Measurements from ENCODE around the gene ANXA4. TPM values are rescaled to one million over a fixed set of nuclear protein-coding genes. Genes with fewer than 3 reads are reported as not detected.

ANXA4 gene
- polyA plus RNA-seq, 4 donors = 289 to 764 (median 313) TPM

- WGBS, 3 donors = 3 to 4% (median 4%) methylated on average over 13 of the region's 13 CpGs
- Histone ChIP-seq H3K36me3 (ENCODE audit: control insufficient read depth in 3 of 3, insufficient read depth in 2 of 3, low read depth in 1 of 3, low read length in 3 of 3) (no peaks in the 10 kb centered on the region), H3K4me3 (ENCODE audit: low read depth in 1 of 3, low read length in 3 of 3) (peak overlapping the region in 2 of 3 donors; percentile 7 to 18), H3K9me3 (ENCODE audit: control insufficient read depth in 2 of 2, insufficient read depth in 1 of 2, low read depth in 1 of 2, low read length in 1 of 2) (no peaks in the 10 kb centered on the region), H3K27ac (ENCODE audit: low read depth in 1 of 3, low read length in 2 of 3) (peak overlapping the region in 1 of 3 donors; percentile 1), H3K27me3 (ENCODE audit: control insufficient read depth in 3 of 3, insufficient read depth in 3 of 3, low read length in 3 of 3) (no peaks in the 10 kb centered on the region), H3K4me1 (ENCODE audit: control insufficient read depth in 3 of 3, insufficient read depth in 2 of 3, low read depth in 1 of 3, low read length in 2 of 3) (peaks cover 0 to 8% (median 0%) of the 10 kb centered on the region in 3 donors)
- FAIRE-seq (no peak), DNase-seq (peak; percentile 89 to 93)
Measured at GRCh38 chr2:69724540-69725159, 17.3 kb upstream of the ANXA4 start.

- FAIRE-seq = no peak
- H3K9me3 ChIP-seq (ENCODE audit: control insufficient read depth in 2 of 2, insufficient read depth in 1 of 2, low read depth in 1 of 2, low read length in 1 of 2) = no peaks in the 10 kb centered on the region
- H3K4me3 ChIP-seq (ENCODE audit: low read depth in 1 of 3, low read length in 3 of 3) = no peak overlapping the region
- no peak overlapping the region for H3K27ac ChIP-seq (ENCODE audit: low read depth in 1 of 3, low read length in 2 of 3)
- no peaks in the 10 kb centered on the region for H3K36me3 ChIP-seq (ENCODE audit: control insufficient read depth in 3 of 3, insufficient read depth in 2 of 3, low read depth in 1 of 3, low read length in 3 of 3)
- WGBS, 3 donors = 91 to 94% (median 91%) methylated on average over 7 of the region's 7 CpGs
- H3K27me3 ChIP-seq (ENCODE audit: control insufficient read depth in 3 of 3, insufficient read depth in 3 of 3, low read length in 3 of 3) = no peaks in the 10 kb centered on the region
- no peak for DNase-seq
- peaks cover 0 to 8% (median 0%) of the 10 kb centered on the region in 3 donors for H3K4me1 ChIP-seq (ENCODE audit: control insufficient read depth in 3 of 3, insufficient read depth in 2 of 3, low read depth in 1 of 3, low read length in 2 of 3)
Measured at GRCh38 chr2:69725706-69726360, 16.1 kb upstream of the ANXA4 start.

GRCh38 chr2:69729266-69729665 is 12.7 kb upstream of the ANXA4 start:
- WGBS, 3 donors = 91 to 95% (median 93%) methylated on average over 5 of the region's 5 CpGs
- no peak overlapping the region for H3K27ac ChIP-seq (ENCODE audit: low read depth in 1 of 3, low read length in 2 of 3)
- H3K4me3 ChIP-seq (ENCODE audit: low read depth in 1 of 3, low read length in 3 of 3) = no peak overlapping the region
- H3K27me3 ChIP-seq (ENCODE audit: control insufficient read depth in 3 of 3, insufficient read depth in 3 of 3, low read length in 3 of 3) = no peaks in the 10 kb centered on the region
- H3K4me1 ChIP-seq (ENCODE audit: control insufficient read depth in 3 of 3, insufficient read depth in 2 of 3, low read depth in 1 of 3, low read length in 2 of 3) = peaks cover 0 to 15% (median 0%) of the 10 kb centered on the region in 3 donors
- H3K9me3 ChIP-seq (ENCODE audit: control insufficient read depth in 2 of 2, insufficient read depth in 1 of 2, low read depth in 1 of 2, low read length in 1 of 2) = no peaks in the 10 kb centered on the region
- DNase-seq = no peak
- no peaks in the 10 kb centered on the region for H3K36me3 ChIP-seq (ENCODE audit: control insufficient read depth in 3 of 3, insufficient read depth in 2 of 3, low read depth in 1 of 3, low read length in 3 of 3)
- no peak for FAIRE-seq

GRCh38 chr2:69729781-69730180 is 12.2 kb upstream of the ANXA4 start:
- 87 to 93% (median 91%) methylated on average over 5 of the region's 5 CpGs for WGBS, 3 donors
- Histone ChIP-seq H3K9me3 (ENCODE audit: control insufficient read depth in 2 of 2, insufficient read depth in 1 of 2, low read depth in 1 of 2, low read length in 1 of 2) (no peaks in the 10 kb centered on the region), H3K36me3 (ENCODE audit: control insufficient read depth in 3 of 3, insufficient read depth in 2 of 3, low read depth in 1 of 3, low read length in 3 of 3) (no peaks in the 10 kb centered on the region), H3K27ac (ENCODE audit: low read depth in 1 of 3, low read length in 2 of 3) (no peak overlapping the region), H3K4me3 (ENCODE audit: low read depth in 1 of 3, low read length in 3 of 3) (no peak overlapping the region), H3K4me1 (ENCODE audit: control insufficient read depth in 3 of 3, insufficient read depth in 2 of 3, low read depth in 1 of 3, low read length in 2 of 3) (peaks cover 0 to 16% (median 0%) of the 10 kb centered on the region in 3 donors), H3K27me3 (ENCODE audit: control insufficient read depth in 3 of 3, insufficient read depth in 3 of 3, low read length in 3 of 3) (no peaks in the 10 kb centered on the region)
- FAIRE-seq (no peak), DNase-seq (no peak)

- 79 to 92% (median 90%) methylated on average over 6 of the region's 6 CpGs for WGBS, 3 donors
- Histone ChIP-seq H3K9me3 (ENCODE audit: control insufficient read depth in 2 of 2, insufficient read depth in 1 of 2, low read depth in 1 of 2, low read length in 1 of 2) (no peaks in the 10 kb centered on the region), H3K27me3 (ENCODE audit: control insufficient read depth in 3 of 3, insufficient read depth in 3 of 3, low read length in 3 of 3) (no peaks in the 10 kb centered on the region), H3K27ac (ENCODE audit: low read depth in 1 of 3, low read length in 2 of 3) (no peak overlapping the region), H3K4me3 (ENCODE audit: low read depth in 1 of 3, low read length in 3 of 3) (no peak overlapping the region), H3K36me3 (ENCODE audit: control insufficient read depth in 3 of 3, insufficient read depth in 2 of 3, low read depth in 1 of 3, low read length in 3 of 3) (no peaks in the 10 kb centered on the region), H3K4me1 (ENCODE audit: control insufficient read depth in 3 of 3, insufficient read depth in 2 of 3, low read depth in 1 of 3, low read length in 2 of 3) (peaks cover 0 to 29% (median 0%) of the 10 kb centered on the region in 3 donors)
- FAIRE-seq = no peak
- DNase-seq = peak in 1 of 2 donors; percentile 13
Measured at GRCh38 chr2:69731147-69731970, 10.6 kb upstream of the ANXA4 start.

- no peak for FAIRE-seq
- Histone ChIP-seq H3K27ac (ENCODE audit: low read depth in 1 of 3, low read length in 2 of 3) (peak overlapping the region in 1 of 3 donors; percentile 78), H3K4me3 (ENCODE audit: low read depth in 1 of 3, low read length in 3 of 3) (no peak overlapping the region), H3K36me3 (ENCODE audit: control insufficient read depth in 3 of 3, insufficient read depth in 2 of 3, low read depth in 1 of 3, low read length in 3 of 3) (no peaks in the 10 kb centered on the region), H3K9me3 (ENCODE audit: control insufficient read depth in 2 of 2, insufficient read depth in 1 of 2, low read depth in 1 of 2, low read length in 1 of 2) (no peaks in the 10 kb centered on the region), H3K27me3 (ENCODE audit: control insufficient read depth in 3 of 3, insufficient read depth in 3 of 3, low read length in 3 of 3) (no peaks in the 10 kb centered on the region), H3K4me1 (ENCODE audit: control insufficient read depth in 3 of 3, insufficient read depth in 2 of 3, low read depth in 1 of 3, low read length in 2 of 3) (peaks cover 0 to 35% (median 0%) of the 10 kb centered on the region in 3 donors)
- DNase-seq = no peak
- 74 to 81% (median 74%) methylated on average over 1 of the region's 1 CpG for WGBS, 3 donors
Measured at GRCh38 chr2:69733342-69734034, 8.4 kb upstream of the ANXA4 start.

- H3K27ac ChIP-seq (ENCODE audit: low read depth in 1 of 3, low read length in 2 of 3) = peak overlapping the region in 1 of 3 donors; percentile 78
- no peaks in the 10 kb centered on the region for H3K36me3 ChIP-seq (ENCODE audit: control insufficient read depth in 3 of 3, insufficient read depth in 2 of 3, low read depth in 1 of 3, low read length in 3 of 3)
- peaks cover 0 to 35% (median 0%) of the 10 kb centered on the region in 3 donors for H3K4me1 ChIP-seq (ENCODE audit: control insufficient read depth in 3 of 3, insufficient read depth in 2 of 3, low read depth in 1 of 3, low read length in 2 of 3)
- H3K4me3 ChIP-seq (ENCODE audit: low read depth in 1 of 3, low read length in 3 of 3) = no peak overlapping the region
- peak in 1 of 2 donors; percentile 80 for DNase-seq
- H3K27me3 ChIP-seq (ENCODE audit: control insufficient read depth in 3 of 3, insufficient read depth in 3 of 3, low read length in 3 of 3) = no peaks in the 10 kb centered on the region
- 22 to 48% (median 44%) methylated on average over 5 of the region's 5 CpGs for WGBS, 3 donors
- no peaks in the 10 kb centered on the region for H3K9me3 ChIP-seq (ENCODE audit: control insufficient read depth in 2 of 2, insufficient read depth in 1 of 2, low read depth in 1 of 2, low read length in 1 of 2)
- no peak for FAIRE-seq
Measured at GRCh38 chr2:69734035-69734611, 7.8 kb upstream of the ANXA4 start.

Data from small intestine (tissue), 7 donors.